ENCODE measurements around the gene ADPRHL1. TPM values are rescaled to one million over a fixed set of nuclear protein-coding genes. Genes with fewer than 3 reads are reported as not detected.

Gene ADPRHL1
- total RNA-seq, 2 experiments from 2014 or later, result 0.50 to 0.56 TPM

GRCh38 chr13:113414335-113414734, 39.0 kb downstream of the ADPRHL1 start:
- H3K27me3 Mint-ChIP-seq, result no peaks in the 10 kb centered on the region
- POLR2A ChIA-PET, result no interaction called here
- H3K4me3 Mint-ChIP-seq, result no peak overlapping the region
- H3K9me3 Mint-ChIP-seq, result peaks cover 2% of the 10 kb centered on the region
- intact Hi-C loops (cut with micrococcal nuclease), result no loop called here
- H3K36me3 Mint-ChIP-seq, result no peaks in the 10 kb centered on the region
- no peak for DNase-seq
- no peaks in the 10 kb centered on the region for H3K4me1 Mint-ChIP-seq (ENCODE audit: low read depth)
- no peak overlapping the region for H3K27ac Mint-ChIP-seq
- CTCF ChIA-PET, result no interaction called here

- no peaks in the 10 kb centered on the region for H3K36me3 Mint-ChIP-seq
- POLR2A ChIA-PET, result no interaction called here
- CTCF ChIA-PET, result no interaction called here
- H3K27ac Mint-ChIP-seq, result no peak overlapping the region
- H3K4me1 Mint-ChIP-seq (ENCODE audit: low read depth), result no peaks in the 10 kb centered on the region
- intact Hi-C loops (cut with micrococcal nuclease), result no loop called here
- H3K27me3 Mint-ChIP-seq, result no peaks in the 10 kb centered on the region
- no peak overlapping the region for H3K4me3 Mint-ChIP-seq
- no peak for DNase-seq
- peaks cover 2% of the 10 kb centered on the region for H3K9me3 Mint-ChIP-seq
Measured at GRCh38 chr13:113413898-113414282, 39.4 kb downstream of the ADPRHL1 start.

GRCh38 chr13:113413178-113413897, 40.0 kb downstream of the ADPRHL1 start:
- intact Hi-C loops (cut with micrococcal nuclease), result no loop called here
- ChIA-PET POLR2A (no interaction called here), CTCF (no interaction called here)
- no peak for DNase-seq
- no peaks in the 10 kb centered on the region for H3K36me3 Mint-ChIP-seq
- no peaks in the 10 kb centered on the region for H3K4me1 Mint-ChIP-seq (ENCODE audit: low read depth)
- H3K27me3 Mint-ChIP-seq, result peaks cover under 1% of the 10 kb centered on the region
- H3K27ac Mint-ChIP-seq, result no peak overlapping the region
- H3K4me3 Mint-ChIP-seq, result no peak overlapping the region
- H3K9me3 Mint-ChIP-seq, result peaks cover 2% of the 10 kb centered on the region

DNA sequence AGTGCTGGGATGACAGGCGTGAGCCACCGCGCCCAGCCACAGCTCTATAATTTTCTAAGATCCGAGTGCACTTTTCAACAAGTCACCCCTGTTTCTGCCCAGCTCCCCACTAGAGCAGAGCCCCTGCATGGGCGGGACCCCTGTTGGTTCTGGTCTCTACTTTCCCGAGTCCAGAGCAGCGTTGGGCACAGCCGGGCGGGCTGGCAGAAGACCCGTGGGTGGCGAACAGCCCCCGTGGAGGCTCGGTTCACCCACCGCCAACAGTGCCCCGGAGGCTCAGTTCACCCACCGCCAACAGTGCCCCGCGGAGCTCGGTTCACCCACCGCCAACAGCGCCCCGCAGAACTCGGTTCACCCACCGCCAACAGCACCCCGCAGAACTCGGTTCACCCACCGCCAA, 40.8 kb downstream of the ADPRHL1 start:
- peaks cover 2% of the 10 kb centered on the region for H3K9me3 Mint-ChIP-seq
- no peaks in the 10 kb centered on the region for H3K36me3 Mint-ChIP-seq
- H3K27me3 Mint-ChIP-seq, result peaks cover 4% of the 10 kb centered on the region
- intact Hi-C loops (cut with micrococcal nuclease), result no loop called here
- DNase-seq, result no peak
- no peak overlapping the region for H3K4me3 Mint-ChIP-seq
- H3K27ac Mint-ChIP-seq, result no peak overlapping the region
- no peaks in the 10 kb centered on the region for H3K4me1 Mint-ChIP-seq (ENCODE audit: low read depth)
- ChIA-PET CTCF (no interaction called here), POLR2A (no interaction called here)

- POLR2A ChIA-PET, result interaction anchor here (0.6 kb wide), 1 partner anchor 329 kb away, joined by 3 read pairs; no protein-coding TSS in a partner anchor
- no peak overlapping the region for H3K27ac Mint-ChIP-seq
Measured at GRCh38 chr13:113411216-113412023, 41.9 kb downstream of the ADPRHL1 start.

DNA sequence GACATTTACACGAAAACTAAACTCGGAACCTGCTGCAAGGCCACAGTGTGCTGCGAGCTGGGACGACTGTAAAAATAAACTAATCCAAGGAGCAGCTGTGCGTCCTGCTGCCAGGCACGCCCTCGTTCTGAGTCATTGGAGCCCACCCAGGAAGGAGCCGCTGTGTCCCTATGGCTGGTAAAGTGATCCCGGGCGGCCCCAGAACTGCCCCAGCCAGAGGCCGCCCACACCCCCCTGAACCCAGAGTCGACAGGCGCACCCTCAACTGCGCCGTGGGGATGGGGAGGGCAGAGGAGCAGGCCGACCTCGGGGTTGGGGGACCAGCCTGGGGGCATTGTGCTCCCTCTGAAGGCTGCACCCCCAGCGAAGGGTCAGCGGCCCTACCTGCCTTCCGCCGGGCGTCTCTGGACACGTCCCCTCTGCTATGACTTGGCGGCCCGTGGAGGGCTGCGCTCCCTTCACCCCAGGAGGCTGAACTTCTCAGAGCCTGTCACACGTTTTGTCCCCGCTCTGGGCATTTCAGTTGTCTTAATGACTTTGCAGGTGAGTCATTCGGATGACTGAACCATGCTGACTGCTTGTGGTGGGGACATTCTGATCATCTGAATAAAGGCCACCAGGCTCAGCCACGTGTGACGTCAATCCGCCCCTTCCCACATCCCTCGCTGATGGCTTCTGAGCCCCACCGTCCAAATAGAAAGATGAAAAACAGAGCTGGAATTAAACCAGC, 42.7 kb downstream of the ADPRHL1 start:
- no peak overlapping the region for H3K4me3 Mint-ChIP-seq
- H3K27ac Mint-ChIP-seq, result no peak overlapping the region
- H3K4me1 Mint-ChIP-seq (ENCODE audit: low read depth), result no peaks in the 10 kb centered on the region
- CTCF ChIA-PET, result no interaction called here
- intact Hi-C loops (cut with micrococcal nuclease), result no loop called here
- no peaks in the 10 kb centered on the region for H3K36me3 Mint-ChIP-seq
- no peak for DNase-seq
- peaks cover 4% of the 10 kb centered on the region for H3K27me3 Mint-ChIP-seq
- peaks cover 2% of the 10 kb centered on the region for H3K9me3 Mint-ChIP-seq
- POLR2A ChIA-PET, result no interaction called here

More at GRCh38 chr13:113411216-113412023, 41.9 kb downstream of the ADPRHL1 start:
- intact Hi-C loops (cut with micrococcal nuclease), result no loop called here
- Mint-ChIP-seq H3K36me3 (no peaks in the 10 kb centered on the region), H3K4me1 (ENCODE audit: low read depth) (no peaks in the 10 kb centered on the region), H3K27me3 (peaks cover 4% of the 10 kb centered on the region), H3K4me3 (no peak overlapping the region), H3K9me3 (peaks cover 2% of the 10 kb centered on the region)
- CTCF ChIA-PET, result interaction anchor here (0.6 kb wide), 1 partner anchor 18 kb away, joined by 3 read pairs; no protein-coding TSS in a partner anchor
- no peak for DNase-seq

- Mint-ChIP-seq H3K9me3 (peaks cover 2% of the 10 kb centered on the region), H3K4me1 (ENCODE audit: low read depth) (no peaks in the 10 kb centered on the region), H3K27ac (no peak overlapping the region), H3K27me3 (peaks cover 4% of the 10 kb centered on the region), H3K36me3 (no peaks in the 10 kb centered on the region), H3K4me3 (no peak overlapping the region)
- ChIA-PET CTCF (no interaction called here), POLR2A (no interaction called here)
- DNase-seq, result no peak
- intact Hi-C loops (cut with micrococcal nuclease), result no loop called here
Measured at GRCh38 chr13:113408562-113408961, 44.7 kb downstream of the ADPRHL1 start.

- DNase-seq, result no peak
- intact Hi-C loops (cut with micrococcal nuclease), result no loop called here
- H3K9me3 Mint-ChIP-seq, result no peaks in the 10 kb centered on the region
- H3K36me3 Mint-ChIP-seq, result no peaks in the 10 kb centered on the region
- no peak overlapping the region for H3K4me3 Mint-ChIP-seq
- H3K27me3 Mint-ChIP-seq, result peaks cover 4% of the 10 kb centered on the region
- H3K27ac Mint-ChIP-seq, result no peak overlapping the region
- CTCF ChIA-PET, result no interaction called here
- POLR2A ChIA-PET, result no interaction called here
- no peaks in the 10 kb centered on the region for H3K4me1 Mint-ChIP-seq (ENCODE audit: low read depth)
Measured at GRCh38 chr13:113407531-113408393, 45.5 kb downstream of the ADPRHL1 start.

DNA sequence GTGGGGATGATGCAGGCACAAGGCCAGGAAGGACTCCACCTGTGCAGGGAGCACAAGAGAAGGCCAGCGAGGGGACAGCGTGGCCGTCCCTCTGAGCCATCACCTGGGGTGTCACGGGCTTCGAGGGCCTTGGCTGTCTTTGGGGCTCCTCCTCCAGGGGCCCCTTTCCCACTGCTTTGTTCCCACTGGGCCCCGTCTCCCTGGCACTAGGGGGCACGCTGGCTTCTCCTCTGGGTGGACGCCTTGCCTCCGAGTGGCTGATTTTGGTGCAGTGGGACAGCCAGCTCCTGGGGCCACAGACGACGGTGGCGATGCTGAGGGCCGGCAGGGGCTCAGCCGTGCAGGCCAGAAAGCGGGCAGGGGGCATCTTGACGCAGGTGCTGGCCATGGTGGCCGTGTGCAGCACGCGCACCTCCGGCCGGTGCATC, 46.2 kb downstream of the ADPRHL1 start:
- H3K4me1 Mint-ChIP-seq (ENCODE audit: low read depth), result no peaks in the 10 kb centered on the region
- intact Hi-C loops (cut with micrococcal nuclease), result no loop called here
- no peak overlapping the region for H3K27ac Mint-ChIP-seq
- H3K4me3 Mint-ChIP-seq, result no peak overlapping the region
- peaks cover 4% of the 10 kb centered on the region for H3K27me3 Mint-ChIP-seq
- POLR2A ChIA-PET, result no interaction called here
- H3K9me3 Mint-ChIP-seq, result no peaks in the 10 kb centered on the region
- no peaks in the 10 kb centered on the region for H3K36me3 Mint-ChIP-seq
- DNase-seq, result no peak
- CTCF ChIA-PET, result no interaction called here

- intact Hi-C loops (cut with micrococcal nuclease), result no loop called here
- ChIA-PET POLR2A (no interaction called here), CTCF (no interaction called here)
- H3K4me1 Mint-ChIP-seq (ENCODE audit: low read depth), result no peaks in the 10 kb centered on the region
- DNase-seq, result no peak
- no peak overlapping the region for H3K27ac Mint-ChIP-seq
- no peaks in the 10 kb centered on the region for H3K36me3 Mint-ChIP-seq
- no peaks in the 10 kb centered on the region for H3K9me3 Mint-ChIP-seq
- H3K4me3 Mint-ChIP-seq, result no peak overlapping the region
- peaks cover 4% of the 10 kb centered on the region for H3K27me3 Mint-ChIP-seq
Measured at GRCh38 chr13:113406321-113407102, 46.8 kb downstream of the ADPRHL1 start.

GRCh38 chr13:113405481-113406300, 47.6 kb downstream of the ADPRHL1 start:
- DNase-seq, result no peak
- Mint-ChIP-seq H3K4me3 (no peak overlapping the region), H3K36me3 (no peaks in the 10 kb centered on the region), H3K4me1 (ENCODE audit: low read depth) (no peaks in the 10 kb centered on the region), H3K27me3 (peaks cover 4% of the 10 kb centered on the region), H3K9me3 (no peaks in the 10 kb centered on the region), H3K27ac (no peak overlapping the region)
- CTCF ChIA-PET, result interaction anchor here (0.6 kb wide), 1 partner anchor 109 kb away, joined by 3 read pairs; the partner anchor contains the start of gene LAMP1
- POLR2A ChIA-PET, result no interaction called here
- intact Hi-C loops (cut with micrococcal nuclease), result no loop called here

Measured in activated CD4-positive, alpha-beta memory T cell treated with anti-CD3 and anti-CD28 coated beads for 36 hours (primary cell).